Uterus (tissue), 2 donors: ENCODE measurements around the gene ANKMY2.

Experiments
- POLR2A ChIP-seq, 2 donors: fragments of 450-650 bp; IDR thresholded peaks; one replicate each; pipeline ENCODE4 v1.6.1; 2016; ENCODE audit warnings: antibody characterized with exemption in 2 of 2, mild to moderate bottlenecking in 1 of 2, moderate library complexity in 1 of 2
- TF ChIP-seq, protein P1 (sequence below), 4 experiments: fragments of 200-600 bp in 2 of 4; fragments of 450-650 bp in 2 of 4; sonication (generic) in 2 of 4; IDR thresholded peaks; one replicate each; pipeline ENCODE4 v1.5.1; 2016 to 2019; ENCODE audit warnings: antibody characterized with exemption in 4 of 4, mild to moderate bottlenecking in 2 of 4, moderate library complexity in 1 of 4

DNA sequence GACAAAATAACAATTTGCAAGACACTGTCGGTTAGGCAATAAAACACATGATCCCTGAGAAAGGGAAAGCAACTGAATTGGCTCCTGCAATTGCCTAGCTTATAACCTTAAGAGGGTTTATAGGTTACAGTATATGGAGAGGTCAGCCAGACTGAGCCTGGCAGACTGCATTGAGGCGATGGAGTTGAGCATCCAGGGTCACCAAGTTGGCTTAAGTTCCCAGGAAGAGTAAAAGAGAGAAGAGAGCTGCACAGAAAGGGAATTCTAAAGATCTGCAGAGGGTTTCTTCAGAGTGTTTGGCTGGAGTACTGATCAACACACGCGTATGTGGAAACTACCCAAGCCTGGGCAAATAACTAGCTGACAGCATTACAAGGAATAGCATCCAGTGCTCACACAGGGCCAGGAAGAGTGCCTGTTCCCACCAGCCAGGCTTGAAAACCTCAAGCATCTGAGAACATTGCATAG, 11.2 kb downstream of the ANKMY2 start:
- TF ChIP-seq, protein P1, sequence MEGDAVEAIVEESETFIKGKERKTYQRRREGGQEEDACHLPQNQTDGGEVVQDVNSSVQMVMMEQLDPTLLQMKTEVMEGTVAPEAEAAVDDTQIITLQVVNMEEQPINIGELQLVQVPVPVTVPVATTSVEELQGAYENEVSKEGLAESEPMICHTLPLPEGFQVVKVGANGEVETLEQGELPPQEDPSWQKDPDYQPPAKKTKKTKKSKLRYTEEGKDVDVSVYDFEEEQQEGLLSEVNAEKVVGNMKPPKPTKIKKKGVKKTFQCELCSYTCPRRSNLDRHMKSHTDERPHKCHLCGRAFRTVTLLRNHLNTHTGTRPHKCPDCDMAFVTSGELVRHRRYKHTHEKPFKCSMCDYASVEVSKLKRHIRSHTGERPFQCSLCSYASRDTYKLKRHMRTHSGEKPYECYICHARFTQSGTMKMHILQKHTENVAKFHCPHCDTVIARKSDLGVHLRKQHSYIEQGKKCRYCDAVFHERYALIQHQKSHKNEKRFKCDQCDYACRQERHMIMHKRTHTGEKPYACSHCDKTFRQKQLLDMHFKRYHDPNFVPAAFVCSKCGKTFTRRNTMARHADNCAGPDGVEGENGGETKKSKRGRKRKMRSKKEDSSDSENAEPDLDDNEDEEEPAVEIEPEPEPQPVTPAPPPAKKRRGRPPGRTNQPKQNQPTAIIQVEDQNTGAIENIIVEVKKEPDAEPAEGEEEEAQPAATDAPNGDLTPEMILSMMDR (IDR thresholded peaks at IDR 0.05): no peak
- TF ChIP-seq POLR2A (IDR thresholded peaks at IDR 0.05): no peak
